ENCODE data around the gene CLUH. TPM values are rescaled to one million over a fixed set of nuclear protein-coding genes. Genes with fewer than 3 reads are reported as not detected.

The CLUH gene
- total and polyA plus RNA-seq, 2 experiments from 2014 or later, result 16.3 to 32.7 TPM

GRCh38 chr17:2695243-2695960, 16.2 kb downstream of the CLUH start:
- Histone ChIP-seq H3K4me2 (ENCODE audit: unreplicated experiment) (no peak overlapping the region), H3K9ac (no peak overlapping the region), H3K27me3 (replicated peaks; ENCODE audit: insufficient read depth) (no peaks in the 10 kb centered on the region), H4K20me1 (ENCODE audit: insufficient read depth) (no peaks in the 10 kb centered on the region), H3K27ac (no peak overlapping the region), H3K4me1 (ENCODE audit: insufficient read depth) (no peaks in the 10 kb centered on the region), H3F3A (ENCODE audit: insufficient read depth) (no peaks in the 10 kb centered on the region), H3K9me3 (ENCODE audit: low read depth) (no peaks in the 10 kb centered on the region), H3K9me2 (ENCODE audit: insufficient read depth) (no peaks in the 10 kb centered on the region), H3K36me3 (ENCODE audit: low read depth) (peaks cover 4% of the 10 kb centered on the region; the same call in 1 of the 2 replicates), H3K4me3 (no peak overlapping the region), H2AFZ (no peak overlapping the region), H3K79me2 (ENCODE audit: insufficient read depth) (no peaks in the 10 kb centered on the region)
- in situ Hi-C loops (cut with MboI), result no loop called here
- TF ChIP-seq EZH2phosphoT487 (IDR thresholded peaks at IDR 0.05; ENCODE audit: insufficient read depth, low read depth), result no peak
- TF ChIP-seq EZH2 (IDR thresholded peaks at IDR 0.05; ENCODE audit: insufficient read depth, poor library complexity, severe bottlenecking), result no peak
- WGBS, 2 experiments (ENCODE audit: low coverage in 1 of 2, low lambda C conversion rate in 2 of 2, missing lambda C conversion rate in 2 of 2), result 89 to 90% methylated on average over 14 to 27 of the region's 28 CpGs
- DNase-seq, result no peak

- TF ChIP-seq EZH2 (IDR thresholded peaks at IDR 0.05; ENCODE audit: insufficient read depth, poor library complexity, severe bottlenecking) (no peak), EZH2phosphoT487 (IDR thresholded peaks at IDR 0.05; ENCODE audit: insufficient read depth, low read depth) (no peak)
- Histone ChIP-seq H3K9me2 (ENCODE audit: insufficient read depth) (no peaks in the 10 kb centered on the region), H2AFZ (no peak overlapping the region), H3F3A (ENCODE audit: insufficient read depth) (no peaks in the 10 kb centered on the region), H3K36me3 (ENCODE audit: low read depth) (peaks cover 4% of the 10 kb centered on the region; the same call in 1 of the 2 replicates), H3K9me3 (ENCODE audit: low read depth) (no peaks in the 10 kb centered on the region), H3K9ac (no peak overlapping the region), H3K27me3 (replicated peaks; ENCODE audit: insufficient read depth) (no peaks in the 10 kb centered on the region), H4K20me1 (ENCODE audit: insufficient read depth) (no peaks in the 10 kb centered on the region), H3K4me3 (no peak overlapping the region), H3K4me2 (ENCODE audit: unreplicated experiment) (no peak overlapping the region), H3K4me1 (ENCODE audit: insufficient read depth) (no peaks in the 10 kb centered on the region), H3K27ac (no peak overlapping the region), H3K79me2 (ENCODE audit: insufficient read depth) (no peaks in the 10 kb centered on the region)
- in situ Hi-C loops (cut with MboI), result no loop called here
- DNase-seq, result no peak
- 92 to 97% methylated on average over 27 to 41 of the region's 42 CpGs for WGBS, 2 experiments (ENCODE audit: low coverage in 1 of 2, low lambda C conversion rate in 2 of 2, missing lambda C conversion rate in 2 of 2)
Measured at GRCh38 chr17:2694381-2695242, 17.0 kb downstream of the CLUH start.

DNA sequence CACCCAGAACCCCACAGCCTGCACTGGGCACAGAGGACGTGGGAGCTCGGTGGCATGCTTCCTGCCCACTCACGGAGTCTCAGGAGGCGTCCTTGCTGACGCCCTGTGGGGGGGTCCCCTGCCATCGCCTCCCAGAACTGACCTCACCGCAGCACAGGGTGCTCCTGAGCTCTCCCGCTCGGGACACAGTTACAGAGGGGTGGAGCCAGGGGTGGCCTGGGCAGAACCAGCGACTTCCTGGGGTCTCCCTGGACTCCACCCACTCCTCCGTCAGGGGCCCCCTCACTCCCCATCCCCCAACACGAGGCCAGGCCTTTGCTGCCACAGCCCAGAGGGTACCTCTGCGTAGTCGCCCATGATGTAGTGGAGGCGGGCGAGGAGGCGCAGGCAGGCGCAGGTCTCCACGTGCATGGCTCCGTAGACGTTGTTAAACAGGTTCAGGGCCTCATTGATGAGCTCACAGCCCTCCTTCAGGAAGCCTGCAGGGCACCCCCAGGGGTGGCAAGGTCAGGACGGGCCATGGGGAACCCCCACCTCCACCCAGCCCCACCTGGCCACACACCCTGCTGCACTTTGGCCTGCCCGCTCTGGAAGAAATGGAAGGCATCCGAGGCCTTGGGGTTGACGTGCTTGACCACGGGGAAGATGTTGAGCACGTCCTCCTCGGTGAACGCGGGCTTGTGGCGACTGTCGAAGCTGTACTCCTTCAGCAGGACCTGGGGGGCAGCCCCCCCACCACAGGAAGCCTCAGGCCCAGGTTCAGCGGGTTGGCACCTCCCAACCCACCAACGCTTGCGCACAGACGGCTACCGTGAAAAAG, 17.8 kb downstream of the CLUH start:
- H4K20me1 ChIP-seq (ENCODE audit: insufficient read depth), result no peaks in the 10 kb centered on the region
- no peaks in the 10 kb centered on the region for H3K9me2 ChIP-seq (ENCODE audit: insufficient read depth)
- no peaks in the 10 kb centered on the region for H3K79me2 ChIP-seq (ENCODE audit: insufficient read depth)
- H3K9ac ChIP-seq, result no peak overlapping the region
- no peak overlapping the region for H3K4me2 ChIP-seq (ENCODE audit: unreplicated experiment)
- no peak overlapping the region for H3K27ac ChIP-seq
- in situ Hi-C loops (cut with MboI), result no loop called here
- WGBS, 2 experiments (ENCODE audit: low coverage in 1 of 2, low lambda C conversion rate in 2 of 2, missing lambda C conversion rate in 2 of 2), result 91 to 93% methylated on average over 34 to 36 of the region's 37 CpGs
- TF ChIP-seq EZH2phosphoT487 (IDR thresholded peaks at IDR 0.05; ENCODE audit: insufficient read depth, low read depth) (no peak), EZH2 (IDR thresholded peaks at IDR 0.05; ENCODE audit: insufficient read depth, poor library complexity, severe bottlenecking) (no peak)
- no peaks in the 10 kb centered on the region for H3K36me3 ChIP-seq (ENCODE audit: low read depth)
- no peak for DNase-seq
- H2AFZ ChIP-seq, result no peak overlapping the region
- H3K27me3 ChIP-seq (replicated peaks; ENCODE audit: insufficient read depth), result no peaks in the 10 kb centered on the region
- peaks cover 5% of the 10 kb centered on the region; the same call in 1 of the 2 replicates for H3F3A ChIP-seq (ENCODE audit: insufficient read depth)
- no peaks in the 10 kb centered on the region for H3K4me1 ChIP-seq (ENCODE audit: insufficient read depth)
- H3K4me3 ChIP-seq, result no peak overlapping the region
- no peaks in the 10 kb centered on the region for H3K9me3 ChIP-seq (ENCODE audit: low read depth)

GRCh38 chr17:2692781-2693135, 18.8 kb downstream of the CLUH start:
- Histone ChIP-seq H3K9ac (no peak overlapping the region), H3K27me3 (replicated peaks; ENCODE audit: insufficient read depth) (no peaks in the 10 kb centered on the region), H3K4me2 (ENCODE audit: unreplicated experiment) (no peak overlapping the region), H3K4me1 (ENCODE audit: insufficient read depth) (no peaks in the 10 kb centered on the region), H3K27ac (no peak overlapping the region), H2AFZ (no peak overlapping the region), H3F3A (ENCODE audit: insufficient read depth) (peaks cover 15% of the 10 kb centered on the region; the same call in 1 of the 2 replicates), H3K9me3 (ENCODE audit: low read depth) (no peaks in the 10 kb centered on the region), H4K20me1 (ENCODE audit: insufficient read depth) (no peaks in the 10 kb centered on the region), H3K36me3 (ENCODE audit: low read depth) (no peaks in the 10 kb centered on the region), H3K4me3 (no peak overlapping the region), H3K79me2 (ENCODE audit: insufficient read depth) (no peaks in the 10 kb centered on the region), H3K9me2 (ENCODE audit: insufficient read depth) (no peaks in the 10 kb centered on the region)
- 92 to 96% methylated on average over 11 to 14 of the region's 14 CpGs for WGBS, 2 experiments (ENCODE audit: low coverage in 1 of 2, low lambda C conversion rate in 2 of 2, missing lambda C conversion rate in 2 of 2)
- no peak for DNase-seq
- TF ChIP-seq EZH2 (IDR thresholded peaks at IDR 0.05; ENCODE audit: insufficient read depth, poor library complexity, severe bottlenecking) (no peak), EZH2phosphoT487 (IDR thresholded peaks at IDR 0.05; ENCODE audit: insufficient read depth, low read depth) (no peak)
- in situ Hi-C loops (cut with MboI), result no loop called here
